ENCODE measurements around the gene CD53.
"Not testable (repeated sequence)": the region's sequence is repeated elsewhere in the genome, so short reads cannot be mapped to it uniquely, and the experiment has no call there.

CD53 gene

DNA sequence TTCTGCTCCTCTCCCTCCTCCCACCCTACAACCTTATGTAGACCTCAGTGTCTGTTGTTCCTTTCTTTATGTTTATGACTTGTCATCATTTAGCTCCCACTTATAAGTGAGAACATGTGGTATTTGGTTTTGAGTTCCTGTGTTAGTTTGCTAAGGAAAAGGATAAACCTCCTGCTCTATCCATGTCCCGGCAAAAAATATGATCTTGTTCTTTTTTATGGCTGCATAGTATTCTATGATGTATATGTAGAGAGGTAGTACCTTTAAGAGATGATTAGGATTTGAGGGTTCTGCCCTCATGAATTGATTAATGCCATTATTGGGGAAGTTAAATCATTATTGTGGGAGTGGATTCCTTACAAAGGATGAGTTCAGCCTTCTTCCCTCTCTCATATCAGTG, 49.0 kb downstream of the CD53 start:
- no peak for DNase-seq

GRCh38 chr1:110927484-110928075, 54.6 kb downstream of the CD53 start:
- DNase-seq: no peak

DNA sequence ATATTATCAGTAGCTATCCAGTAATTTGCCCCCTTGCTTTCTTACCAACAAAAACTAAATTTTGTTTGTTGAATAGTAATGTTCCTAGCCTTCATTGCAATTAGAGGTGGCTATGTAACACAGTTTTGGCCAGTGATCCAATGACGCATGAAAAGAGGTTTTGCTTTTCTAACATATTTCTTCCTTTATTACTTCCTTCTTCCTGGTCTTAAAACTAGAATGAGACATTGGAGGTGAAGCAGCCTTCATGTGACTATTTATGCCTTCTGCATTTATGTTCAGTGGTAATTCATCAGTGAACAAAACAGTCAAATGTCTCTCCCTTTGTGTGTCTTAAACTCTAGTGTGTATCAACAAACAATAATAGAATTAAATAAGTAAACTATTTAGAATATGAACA, 55.2 kb downstream of the CD53 start:
- no peak for DNase-seq

DNA sequence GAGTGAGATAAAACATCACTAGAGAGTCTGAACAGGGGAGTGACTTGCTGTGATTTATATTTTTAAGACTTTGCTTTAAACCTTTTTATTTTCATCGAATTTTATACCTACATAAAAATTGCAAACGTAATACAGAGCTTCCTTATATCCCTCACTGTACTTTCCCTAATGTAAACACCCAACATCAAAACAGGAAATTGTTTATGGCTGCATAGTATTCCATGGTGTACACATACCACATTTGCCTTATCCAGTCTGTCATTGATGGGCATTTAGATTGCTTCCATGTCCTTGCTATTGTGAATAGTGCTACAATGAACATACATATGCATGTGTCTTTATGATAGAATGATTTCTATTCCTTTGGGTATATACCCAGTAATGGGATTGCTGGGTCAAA, 56.0 kb downstream of the CD53 start:
- DNase-seq: no peak

GRCh38 chr1:110931097-110931496, 58.1 kb downstream of the CD53 start:
- DNase-seq: not testable (repeated sequence)

DNA sequence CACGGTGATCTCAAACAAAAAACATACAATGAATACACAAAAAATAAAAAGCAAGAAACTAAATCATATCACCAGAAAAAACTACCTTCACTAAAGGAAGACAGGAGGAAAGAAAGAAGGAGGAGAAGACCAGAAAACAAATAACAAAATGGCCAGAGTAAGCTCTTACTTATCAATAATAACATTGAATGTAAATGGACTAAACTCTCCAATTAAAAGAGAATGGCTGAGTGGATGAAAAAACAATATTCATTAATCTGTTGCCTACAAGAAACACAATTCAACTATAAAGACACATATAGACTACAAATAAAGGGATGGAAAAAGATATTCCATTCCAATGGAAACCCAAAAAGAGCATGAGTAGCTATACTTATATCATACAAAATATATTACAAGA, 63.6 kb downstream of the CD53 start:
- no peak for DNase-seq

DNA sequence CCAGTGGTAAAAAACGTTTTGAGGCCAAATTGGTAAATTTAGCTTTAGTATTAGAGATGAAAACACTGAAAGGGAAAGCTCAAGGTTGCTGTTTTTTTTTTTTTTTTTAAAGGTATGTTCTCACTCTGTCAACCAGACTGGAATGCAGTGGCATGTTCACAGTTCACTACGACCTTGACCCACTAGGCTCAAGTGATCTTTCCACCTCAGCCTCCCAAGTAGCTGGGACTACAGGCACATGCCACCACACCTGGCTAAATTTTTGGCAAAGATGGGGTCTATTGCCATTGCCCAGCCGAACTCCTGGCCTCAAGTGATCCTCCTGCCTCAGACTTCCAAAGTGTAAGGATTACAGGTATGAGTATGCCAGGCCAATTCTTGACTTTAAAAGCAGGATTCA, 71.9 kb downstream of the CD53 start:
- DNase-seq: no peak

DNA sequence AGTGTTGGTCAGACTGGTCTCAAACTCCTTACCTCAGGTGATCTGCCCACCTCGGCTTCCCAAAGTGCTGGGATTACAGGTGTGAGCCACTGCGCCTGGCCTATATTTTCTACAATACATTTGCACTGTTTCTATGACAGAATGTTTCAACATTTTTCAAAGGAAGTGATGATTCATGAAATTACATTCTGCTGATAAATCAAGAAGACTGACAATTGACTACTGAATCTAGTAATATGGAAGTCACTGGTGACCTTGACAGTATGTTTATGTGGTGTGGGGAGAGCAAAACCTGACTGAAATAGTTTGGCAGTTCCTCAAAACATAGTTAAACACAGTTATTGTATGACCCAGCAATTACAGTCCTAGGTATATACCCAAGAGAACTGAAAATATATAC, 72.7 kb downstream of the CD53 start:
- no peak for DNase-seq

GRCh38 chr1:110948038-110948810, 75.3 kb downstream of the CD53 start:
- no peak for DNase-seq

All from activated naive CD4-positive, alpha-beta T cell (primary cell).